ENCODE measurements around the gene GUCY1A2. TPM values are rescaled to one million over a fixed set of nuclear protein-coding genes. Genes with fewer than 3 reads are reported as not detected.

GUCY1A2 gene
- total RNA-seq, 1 experiment from 2014 or later = 0.10 TPM

DNA sequence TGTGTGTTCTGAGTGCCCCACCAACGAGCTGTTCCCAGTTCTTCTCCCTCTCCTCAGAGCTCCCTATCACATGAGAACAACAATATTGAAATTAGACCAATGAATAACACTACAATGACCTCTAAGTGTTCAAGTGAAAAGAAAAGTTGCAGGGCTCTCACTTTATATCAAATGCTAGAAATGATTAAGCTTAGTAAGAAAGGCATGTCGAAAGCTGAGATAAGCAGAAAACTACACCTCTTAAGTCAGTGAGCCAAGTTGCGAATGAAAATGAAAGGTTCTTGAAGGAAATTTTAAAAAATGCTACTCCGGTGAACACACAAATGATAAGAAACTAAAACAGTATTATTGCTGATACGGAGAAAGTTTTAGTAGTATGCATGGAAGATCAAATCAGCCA lies 199.8 kb downstream of the GUCY1A2 start:
- Histone ChIP-seq H3K27ac (ENCODE audit: low read depth, low read length) (no peak overlapping the region), H3K79me2 (ENCODE audit: insufficient read depth, low read length) (no peaks in the 10 kb centered on the region), H3K36me3 (ENCODE audit: control insufficient read depth in 1 of 2, insufficient read depth in 2 of 2, low read length in 2 of 2) (no peaks in the 10 kb centered on the region), H3K9me2 (ENCODE audit: insufficient read depth) (no peaks in the 10 kb centered on the region), H4K20me1 (ENCODE audit: insufficient read depth) (no peaks in the 10 kb centered on the region), H3K27me3 (ENCODE audit: insufficient read depth, low read length) (no peaks in the 10 kb centered on the region), H3K4me3 (replicated peaks in 1 of 2; ENCODE audit: low read depth in 1 of 2, low read length in 2 of 2) (no peak overlapping the region), H3K9ac (ENCODE audit: low read length) (no peak overlapping the region), H3K4me1 (ENCODE audit: control insufficient read depth in 1 of 2, insufficient read depth in 2 of 2, low read length in 2 of 2) (no peaks in the 10 kb centered on the region), H3K9me3 (ENCODE audit: control insufficient read depth in 1 of 2, insufficient read depth in 1 of 2, low read depth in 1 of 2, low read length in 2 of 2) (no peaks in the 10 kb centered on the region), H2AFZ (ENCODE audit: low read depth, low read length, poor library complexity, severe bottlenecking) (no peak overlapping the region), H3K4me2 (ENCODE audit: low read length) (no peak overlapping the region)
- no peak for DNase-seq (ENCODE audit: low read depth, low spot score)
- intact Hi-C loops (cut with micrococcal nuclease) = no loop called here
- POLR2A ChIA-PET = no interaction called here
- ATAC-seq = no peak
- BruUV-seq (replicated peaks) = no TSS peak
- TF ChIP-seq EZH2phosphoT487 (IDR thresholded peaks at IDR 0.05; ENCODE audit: borderline replicate concordance) = no peak
- CTCF ChIA-PET = no interaction called here
- RAD21 ChIA-PET (ENCODE audit: low non-redundant PET in 1 of 2, low total read pairs in 2 of 2, uncharacterized antibody in 2 of 2, unreplicated experiment in 2 of 2) = no interaction called here

DNA sequence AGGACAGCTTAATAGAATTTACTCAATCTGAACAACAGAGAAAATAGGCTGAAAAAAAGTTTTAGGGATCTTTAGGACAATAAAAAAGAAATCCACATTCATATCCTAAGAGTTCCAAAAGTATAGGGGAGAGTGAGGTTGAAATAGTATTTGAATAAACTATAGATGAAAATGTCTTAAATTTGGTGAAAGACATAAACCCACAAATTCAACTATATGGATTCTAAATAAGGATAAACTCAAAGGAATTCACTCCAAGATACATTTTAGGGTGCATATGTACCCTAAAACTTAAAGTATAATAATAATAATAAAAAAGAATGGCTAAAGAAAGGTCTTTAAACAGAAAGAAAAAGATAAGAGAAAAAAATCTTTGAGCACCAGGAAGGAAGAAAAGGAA lies 203.1 kb downstream of the GUCY1A2 start:
- RAD21 ChIA-PET (ENCODE audit: low non-redundant PET in 1 of 2, low total read pairs in 2 of 2, uncharacterized antibody in 2 of 2, unreplicated experiment in 2 of 2) = no interaction called here

More for the DNA sequence above, 203.1 kb downstream of the GUCY1A2 start:
- DNase-seq (ENCODE audit: low read depth, low spot score) (no peak), ATAC-seq (no peak)
- H3K4me3 ChIP-seq (replicated peaks in 1 of 2; ENCODE audit: low read depth in 1 of 2, low read length in 2 of 2) = no peak overlapping the region
- no peak overlapping the region for H3K4me2 ChIP-seq (ENCODE audit: low read length)
- no peaks in the 10 kb centered on the region for H3K27me3 ChIP-seq (ENCODE audit: insufficient read depth, low read length)
- TF ChIP-seq SIN3A (IDR thresholded peaks at IDR 0.05; ENCODE audit: low read depth) (no peak), CEBPB (IDR thresholded peaks at IDR 0.05; ENCODE audit: low read depth) (no peak), EGR1 (IDR thresholded peaks at IDR 0.05; ENCODE audit: low read depth) (no peak), RAD21 (IDR thresholded peaks at IDR 0.05; ENCODE audit: low read depth) (no peak), EZH2phosphoT487 (IDR thresholded peaks at IDR 0.05; ENCODE audit: borderline replicate concordance) (no peak), POLR2A (IDR thresholded peaks at IDR 0.05; ENCODE audit: borderline replicate concordance, extremely low read depth, insufficient read depth, insufficient read length) (no peak), FOSL1 (IDR thresholded peaks at IDR 0.05; ENCODE audit: low read depth) (no peak), ELF1 (IDR thresholded peaks at IDR 0.05; ENCODE audit: borderline replicate concordance, low read depth) (no peak), TCF7L2 (IDR thresholded peaks at IDR 0.05; ENCODE audit: borderline replicate concordance, extremely low read depth, insufficient read depth, insufficient read length) (no peak)
- TF ChIP-seq, protein P1, sequence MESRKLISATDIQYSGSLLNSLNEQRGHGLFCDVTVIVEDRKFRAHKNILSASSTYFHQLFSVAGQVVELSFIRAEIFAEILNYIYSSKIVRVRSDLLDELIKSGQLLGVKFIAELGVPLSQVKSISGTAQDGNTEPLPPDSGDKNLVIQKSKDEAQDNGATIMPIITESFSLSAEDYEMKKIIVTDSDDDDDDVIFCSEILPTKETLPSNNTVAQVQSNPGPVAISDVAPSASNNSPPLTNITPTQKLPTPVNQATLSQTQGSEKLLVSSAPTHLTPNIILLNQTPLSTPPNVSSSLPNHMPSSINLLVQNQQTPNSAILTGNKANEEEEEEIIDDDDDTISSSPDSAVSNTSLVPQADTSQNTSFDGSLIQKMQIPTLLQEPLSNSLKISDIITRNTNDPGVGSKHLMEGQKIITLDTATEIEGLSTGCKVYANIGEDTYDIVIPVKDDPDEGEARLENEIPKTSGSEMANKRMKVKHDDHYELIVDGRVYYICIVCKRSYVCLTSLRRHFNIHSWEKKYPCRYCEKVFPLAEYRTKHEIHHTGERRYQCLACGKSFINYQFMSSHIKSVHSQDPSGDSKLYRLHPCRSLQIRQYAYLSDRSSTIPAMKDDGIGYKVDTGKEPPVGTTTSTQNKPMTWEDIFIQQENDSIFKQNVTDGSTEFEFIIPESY (IDR thresholded peaks at IDR 0.05; ENCODE audit: extremely low read depth, insufficient replicate concordance, low read length) = no peak
- TF ChIP-seq, protein P2, sequence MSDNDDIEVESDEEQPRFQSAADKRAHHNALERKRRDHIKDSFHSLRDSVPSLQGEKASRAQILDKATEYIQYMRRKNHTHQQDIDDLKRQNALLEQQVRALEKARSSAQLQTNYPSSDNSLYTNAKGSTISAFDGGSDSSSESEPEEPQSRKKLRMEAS (IDR thresholded peaks at IDR 0.05) = no peak
- TF ChIP-seq, protein P3, sequence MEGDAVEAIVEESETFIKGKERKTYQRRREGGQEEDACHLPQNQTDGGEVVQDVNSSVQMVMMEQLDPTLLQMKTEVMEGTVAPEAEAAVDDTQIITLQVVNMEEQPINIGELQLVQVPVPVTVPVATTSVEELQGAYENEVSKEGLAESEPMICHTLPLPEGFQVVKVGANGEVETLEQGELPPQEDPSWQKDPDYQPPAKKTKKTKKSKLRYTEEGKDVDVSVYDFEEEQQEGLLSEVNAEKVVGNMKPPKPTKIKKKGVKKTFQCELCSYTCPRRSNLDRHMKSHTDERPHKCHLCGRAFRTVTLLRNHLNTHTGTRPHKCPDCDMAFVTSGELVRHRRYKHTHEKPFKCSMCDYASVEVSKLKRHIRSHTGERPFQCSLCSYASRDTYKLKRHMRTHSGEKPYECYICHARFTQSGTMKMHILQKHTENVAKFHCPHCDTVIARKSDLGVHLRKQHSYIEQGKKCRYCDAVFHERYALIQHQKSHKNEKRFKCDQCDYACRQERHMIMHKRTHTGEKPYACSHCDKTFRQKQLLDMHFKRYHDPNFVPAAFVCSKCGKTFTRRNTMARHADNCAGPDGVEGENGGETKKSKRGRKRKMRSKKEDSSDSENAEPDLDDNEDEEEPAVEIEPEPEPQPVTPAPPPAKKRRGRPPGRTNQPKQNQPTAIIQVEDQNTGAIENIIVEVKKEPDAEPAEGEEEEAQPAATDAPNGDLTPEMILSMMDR (IDR thresholded peaks at IDR 0.05 in 2 of 3, conservative IDR thresholded peaks at IDR 0.05 in 1 of 3; ENCODE audit: borderline replicate concordance in 1 of 3, insufficient read depth in 1 of 3, low read depth in 2 of 3, low read length in 2 of 3) = no peak
- TF ChIP-seq, protein P4, sequence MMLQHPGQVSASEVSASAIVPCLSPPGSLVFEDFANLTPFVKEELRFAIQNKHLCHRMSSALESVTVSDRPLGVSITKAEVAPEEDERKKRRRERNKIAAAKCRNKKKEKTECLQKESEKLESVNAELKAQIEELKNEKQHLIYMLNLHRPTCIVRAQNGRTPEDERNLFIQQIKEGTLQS (IDR thresholded peaks at IDR 0.05) = no peak
- H3K4me1 ChIP-seq (ENCODE audit: control insufficient read depth in 1 of 2, insufficient read depth in 2 of 2, low read length in 2 of 2) = no peaks in the 10 kb centered on the region
- H4K20me1 ChIP-seq (ENCODE audit: insufficient read depth) = no peaks in the 10 kb centered on the region
- no peak overlapping the region for H2AFZ ChIP-seq (ENCODE audit: low read depth, low read length, poor library complexity, severe bottlenecking)
- H3K27ac ChIP-seq (ENCODE audit: low read depth, low read length) = no peak overlapping the region
- no peaks in the 10 kb centered on the region for H3K9me3 ChIP-seq (ENCODE audit: control insufficient read depth in 1 of 2, insufficient read depth in 1 of 2, low read depth in 1 of 2, low read length in 2 of 2)
- no TSS peak for BruUV-seq (replicated peaks)
- no peaks in the 10 kb centered on the region for H3K36me3 ChIP-seq (ENCODE audit: control insufficient read depth in 1 of 2, insufficient read depth in 2 of 2, low read length in 2 of 2)
- H3K79me2 ChIP-seq (ENCODE audit: insufficient read depth, low read length) = no peaks in the 10 kb centered on the region
- POLR2A ChIA-PET = no interaction called here
- CTCF ChIA-PET = no interaction called here
- H3K9me2 ChIP-seq (ENCODE audit: insufficient read depth) = no peaks in the 10 kb centered on the region
- intact Hi-C loops (cut with micrococcal nuclease) = no loop called here
- no peak overlapping the region for H3K9ac ChIP-seq (ENCODE audit: low read length)
